ENCODE data around the gene HADHA.

DNA sequence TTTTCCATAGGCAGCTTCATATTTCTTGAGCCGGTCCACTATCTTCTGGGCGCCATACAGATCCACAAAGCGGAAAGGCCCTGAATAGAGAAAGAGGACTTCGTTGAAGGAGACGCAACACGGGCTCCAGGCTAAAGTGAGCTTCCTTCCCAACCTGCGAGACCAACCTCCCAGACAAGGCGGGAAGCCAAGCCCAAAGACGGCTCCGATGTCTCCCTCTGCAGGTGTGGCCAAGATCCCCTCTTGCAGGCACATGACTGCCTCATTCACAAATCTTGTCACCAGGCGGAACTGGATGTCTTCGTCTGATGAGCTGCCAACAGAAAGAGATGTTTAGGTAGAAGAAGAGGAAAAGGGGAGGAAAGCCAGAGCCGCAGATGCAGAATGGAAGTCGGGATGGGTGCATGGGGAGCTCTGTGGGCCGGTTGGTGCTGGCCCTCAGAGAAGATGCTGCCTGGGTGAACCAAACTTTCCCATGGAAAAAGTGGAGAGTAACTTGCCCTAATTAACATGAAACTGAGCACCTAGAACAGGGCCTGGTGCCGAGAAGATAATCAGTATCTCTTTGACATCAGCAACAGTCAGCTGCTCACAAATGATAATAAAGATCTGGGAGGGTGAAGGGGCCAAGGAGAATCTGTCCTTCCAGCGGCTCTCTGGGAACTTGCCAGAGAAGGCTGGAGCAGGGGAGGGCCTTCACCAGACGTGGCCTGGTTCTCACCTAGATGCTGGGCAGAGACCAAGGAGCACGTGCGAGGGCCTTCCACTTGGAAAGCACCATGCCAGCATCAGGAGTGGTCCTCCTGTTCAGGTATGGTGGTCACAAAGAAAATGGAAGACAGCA, 52.9 kb downstream of the HADHA start:
- TF ChIP-seq, protein P1, sequence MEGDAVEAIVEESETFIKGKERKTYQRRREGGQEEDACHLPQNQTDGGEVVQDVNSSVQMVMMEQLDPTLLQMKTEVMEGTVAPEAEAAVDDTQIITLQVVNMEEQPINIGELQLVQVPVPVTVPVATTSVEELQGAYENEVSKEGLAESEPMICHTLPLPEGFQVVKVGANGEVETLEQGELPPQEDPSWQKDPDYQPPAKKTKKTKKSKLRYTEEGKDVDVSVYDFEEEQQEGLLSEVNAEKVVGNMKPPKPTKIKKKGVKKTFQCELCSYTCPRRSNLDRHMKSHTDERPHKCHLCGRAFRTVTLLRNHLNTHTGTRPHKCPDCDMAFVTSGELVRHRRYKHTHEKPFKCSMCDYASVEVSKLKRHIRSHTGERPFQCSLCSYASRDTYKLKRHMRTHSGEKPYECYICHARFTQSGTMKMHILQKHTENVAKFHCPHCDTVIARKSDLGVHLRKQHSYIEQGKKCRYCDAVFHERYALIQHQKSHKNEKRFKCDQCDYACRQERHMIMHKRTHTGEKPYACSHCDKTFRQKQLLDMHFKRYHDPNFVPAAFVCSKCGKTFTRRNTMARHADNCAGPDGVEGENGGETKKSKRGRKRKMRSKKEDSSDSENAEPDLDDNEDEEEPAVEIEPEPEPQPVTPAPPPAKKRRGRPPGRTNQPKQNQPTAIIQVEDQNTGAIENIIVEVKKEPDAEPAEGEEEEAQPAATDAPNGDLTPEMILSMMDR (IDR thresholded peaks at IDR 0.05; ENCODE audit: insufficient read depth, low read depth, low read length): no peak
- TF ChIP-seq EZH2 (IDR thresholded peaks at IDR 0.05; ENCODE audit: insufficient read depth, low read length): no peak

Measured in astrocyte (in vitro differentiated cells and primary cell).